ENCODE data around the gene COA1. TPM values are rescaled to one million over a fixed set of nuclear protein-coding genes. Genes with fewer than 3 reads are reported as not detected.

Gene COA1
- total and polyA plus RNA-seq, 2 donors (not counting 1 experiment from before 2014, with no cell fraction given) = 28.7 to 72.7 TPM

DNA sequence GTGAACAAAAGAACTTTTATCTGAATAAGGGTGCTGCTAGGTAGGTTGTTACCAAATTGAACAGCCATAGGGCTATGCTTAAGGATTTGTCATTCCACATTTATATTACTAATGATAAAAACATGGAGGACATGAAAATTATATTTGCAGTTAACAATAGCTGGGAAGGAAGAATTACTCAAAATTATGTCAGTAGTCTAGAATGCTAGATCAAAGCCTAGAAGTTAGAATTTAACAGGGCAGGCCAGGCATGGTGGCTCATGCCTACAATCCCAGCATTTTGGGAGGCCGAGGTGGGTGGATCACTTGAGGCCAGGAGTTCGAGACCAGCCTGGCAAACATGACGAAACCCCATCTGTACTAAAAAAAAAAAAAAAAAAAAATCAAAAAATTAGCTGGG, 137.0 kb downstream of the COA1 start:
- WGBS (ENCODE audit: insufficient coverage) = no CpG with 5 or more reads among the region's 3 CpGs
- ChIA-PET POLR2A (interaction anchor here (0.6 kb wide), 1 partner anchor 10 kb away, joined by 4 read pairs; the partner anchor contains the start of gene STK17A), CTCF (interaction anchor here (1.3 to 13.1 kb wide), 3 partner anchors 10 to 107 kb away, joined by 3 to 721 read pairs (median 21); partner anchors contain the start of gene STK17A)
- intact Hi-C loops (cut with micrococcal nuclease) = no loop called here
- peaks cover 66 to 84% of the 10 kb centered on the region in 2 donors for H3K4me1 ChIP-seq (ENCODE audit: control insufficient read depth in 2 of 2, insufficient read depth in 2 of 2, low read length in 2 of 2)
- no peaks in the 10 kb centered on the region for H3K27me3 ChIP-seq (replicated peaks in 1 of 4; ENCODE audit: control extremely low read depth in 1 of 4, control insufficient read depth in 3 of 4, insufficient read depth in 4 of 4, low read length in 3 of 4)
- peaks cover 4 to 26% of the 10 kb centered on the region in 2 experiments for H3K36me3 ChIP-seq (replicated peaks in 1 of 2; ENCODE audit: control extremely low read depth in 1 of 2, control insufficient read depth in 1 of 2, extremely low read depth in 1 of 2, insufficient read depth in 2 of 2, low read length in 1 of 2)
- Mint-ChIP-seq H3K4me3 (peak overlapping the region; percentile 42), H3K4me1 (peaks cover 71% of the 10 kb centered on the region), H3K9me3 (ENCODE audit: insufficient read depth) (no peaks in the 10 kb centered on the region), H3K27me3 (no peaks in the 10 kb centered on the region), H3K27ac (peak overlapping the region; percentile 32)
- no peak overlapping the region for H3K4me3 ChIP-seq (ENCODE audit: control extremely low read depth in 1 of 5, extremely low read depth in 1 of 5, insufficient read depth in 1 of 5, low read depth in 2 of 5, low read length in 4 of 5)
- H2AFZ ChIP-seq (ENCODE audit: insufficient read depth, low read depth, low read length, poor library complexity, severe bottlenecking) = no peak overlapping the region
- ATAC-seq (ENCODE audit: low read depth) (no peak), DNase-seq (no peak)
- H3K4me2 ChIP-seq (replicated peaks; ENCODE audit: low read depth, low read length, poor library complexity, severe bottlenecking) = peak overlapping the region; percentile 43
- H3K79me2 ChIP-seq (ENCODE audit: control insufficient read depth, insufficient read depth, low read length) = peaks cover 100% of the 10 kb centered on the region
- H3K27ac ChIP-seq (ENCODE audit: low read length in 2 of 2) = peak overlapping the region in 1 of 2 donors; percentile 65
- no peak overlapping the region for H3K9ac ChIP-seq (ENCODE audit: low read length)
- TF ChIP-seq EZH2 (IDR thresholded peaks at IDR 0.05; ENCODE audit: borderline replicate concordance, insufficient read depth, low read depth, low read length, poor library complexity, severe bottlenecking) = no peak
- TF ChIP-seq, protein P1, sequence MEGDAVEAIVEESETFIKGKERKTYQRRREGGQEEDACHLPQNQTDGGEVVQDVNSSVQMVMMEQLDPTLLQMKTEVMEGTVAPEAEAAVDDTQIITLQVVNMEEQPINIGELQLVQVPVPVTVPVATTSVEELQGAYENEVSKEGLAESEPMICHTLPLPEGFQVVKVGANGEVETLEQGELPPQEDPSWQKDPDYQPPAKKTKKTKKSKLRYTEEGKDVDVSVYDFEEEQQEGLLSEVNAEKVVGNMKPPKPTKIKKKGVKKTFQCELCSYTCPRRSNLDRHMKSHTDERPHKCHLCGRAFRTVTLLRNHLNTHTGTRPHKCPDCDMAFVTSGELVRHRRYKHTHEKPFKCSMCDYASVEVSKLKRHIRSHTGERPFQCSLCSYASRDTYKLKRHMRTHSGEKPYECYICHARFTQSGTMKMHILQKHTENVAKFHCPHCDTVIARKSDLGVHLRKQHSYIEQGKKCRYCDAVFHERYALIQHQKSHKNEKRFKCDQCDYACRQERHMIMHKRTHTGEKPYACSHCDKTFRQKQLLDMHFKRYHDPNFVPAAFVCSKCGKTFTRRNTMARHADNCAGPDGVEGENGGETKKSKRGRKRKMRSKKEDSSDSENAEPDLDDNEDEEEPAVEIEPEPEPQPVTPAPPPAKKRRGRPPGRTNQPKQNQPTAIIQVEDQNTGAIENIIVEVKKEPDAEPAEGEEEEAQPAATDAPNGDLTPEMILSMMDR (IDR thresholded peaks at IDR 0.05) = no peak
- H3K9me3 ChIP-seq (ENCODE audit: control extremely low read depth in 1 of 3, control insufficient read depth in 2 of 3, insufficient read depth in 1 of 3, low read length in 2 of 3) = no peaks in the 10 kb centered on the region
- H4K20me1 ChIP-seq (ENCODE audit: control insufficient read depth, insufficient read depth, low read length, poor library complexity, severe bottlenecking) = peaks cover 77% of the 10 kb centered on the region

DNA sequence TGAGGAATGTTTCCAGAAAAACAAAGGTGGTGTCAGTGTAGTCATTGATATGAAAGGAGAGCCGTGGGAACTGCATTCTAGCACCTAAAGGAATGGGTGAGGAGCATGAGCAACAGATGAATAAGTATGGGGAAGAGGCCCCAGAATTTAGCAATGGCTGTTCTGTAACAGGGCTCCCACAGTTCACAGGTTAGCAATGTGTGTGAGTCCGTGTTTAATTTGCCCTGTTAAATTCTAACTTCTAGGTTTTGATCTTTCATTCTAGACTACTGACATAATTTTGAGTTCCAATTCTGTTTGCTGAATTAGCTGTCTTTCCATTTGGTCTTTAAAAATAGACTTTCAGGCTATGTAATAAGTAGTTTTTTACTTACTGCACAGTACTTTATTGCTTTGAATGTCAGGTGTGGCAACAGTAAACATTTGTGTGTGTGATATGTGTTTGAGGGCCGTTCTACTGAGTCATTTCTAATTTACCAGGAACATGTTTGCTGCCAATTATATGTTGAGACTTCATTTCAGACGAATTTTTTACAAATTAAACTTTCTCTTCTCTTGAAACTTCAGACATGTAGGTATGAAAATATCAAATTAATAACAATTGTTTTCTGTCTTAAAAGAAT, 137.7 kb downstream of the COA1 start:
- peaks cover 100% of the 10 kb centered on the region for H3K79me2 ChIP-seq (ENCODE audit: control insufficient read depth, insufficient read depth, low read length)
- Mint-ChIP-seq H3K27ac (peak overlapping the region; percentile 75), H3K27me3 (no peaks in the 10 kb centered on the region), H3K9me3 (ENCODE audit: insufficient read depth) (no peaks in the 10 kb centered on the region), H3K4me1 (peaks cover 76% of the 10 kb centered on the region), H3K4me3 (peak overlapping the region; percentile 72)
- no peaks in the 10 kb centered on the region for H3K9me3 ChIP-seq (ENCODE audit: control extremely low read depth in 1 of 3, control insufficient read depth in 2 of 3, insufficient read depth in 1 of 3, low read length in 2 of 3)
- peaks cover 70 to 87% of the 10 kb centered on the region in 2 donors for H3K4me1 ChIP-seq (ENCODE audit: control insufficient read depth in 2 of 2, insufficient read depth in 2 of 2, low read length in 2 of 2)
- ChIA-PET POLR2A (interaction anchor here (0.7 kb wide), 1 partner anchor 60 kb away, joined by 4 read pairs; no protein-coding TSS in a partner anchor), CTCF (interaction anchor here (1.0 to 13.1 kb wide), 4 partner anchors 9 to 138 kb away, joined by 3 to 721 read pairs (median 12); partner anchors contain the start of genes COA1 and STK17A)
- DNase-seq (no peak), ATAC-seq (ENCODE audit: low read depth) (no peak)
- no peak overlapping the region for H3K9ac ChIP-seq (ENCODE audit: low read length)
- TF ChIP-seq, protein P1 (IDR thresholded peaks at IDR 0.05) = no peak
- no peak for TF ChIP-seq EZH2 (IDR thresholded peaks at IDR 0.05; ENCODE audit: borderline replicate concordance, insufficient read depth, low read depth, low read length, poor library complexity, severe bottlenecking)
- H3K4me2 ChIP-seq (replicated peaks; ENCODE audit: low read depth, low read length, poor library complexity, severe bottlenecking) = peak overlapping the region; percentile 36
- WGBS (ENCODE audit: insufficient coverage) = 67% methylated on average over 1 of the region's 4 CpGs
- peaks cover 70% of the 10 kb centered on the region for H4K20me1 ChIP-seq (ENCODE audit: control insufficient read depth, insufficient read depth, low read length, poor library complexity, severe bottlenecking)
- no peaks in the 10 kb centered on the region for H3K27me3 ChIP-seq (replicated peaks in 1 of 4; ENCODE audit: control extremely low read depth in 1 of 4, control insufficient read depth in 3 of 4, insufficient read depth in 4 of 4, low read length in 3 of 4)
- intact Hi-C loops (cut with micrococcal nuclease) = no loop called here
- H2AFZ ChIP-seq (ENCODE audit: insufficient read depth, low read depth, low read length, poor library complexity, severe bottlenecking) = no peak overlapping the region
- H3K36me3 ChIP-seq (replicated peaks in 1 of 2; ENCODE audit: control extremely low read depth in 1 of 2, control insufficient read depth in 1 of 2, extremely low read depth in 1 of 2, insufficient read depth in 2 of 2, low read length in 1 of 2) = peaks cover 1 to 19% of the 10 kb centered on the region in 2 experiments
- H3K4me3 ChIP-seq (ENCODE audit: control extremely low read depth in 1 of 5, extremely low read depth in 1 of 5, insufficient read depth in 1 of 5, low read depth in 2 of 5, low read length in 4 of 5) = peak overlapping the region in 1 of 5 experiments; percentile 12
- H3K27ac ChIP-seq (ENCODE audit: low read length in 2 of 2) = peak overlapping the region; percentile 19 to 65
